GM12865 (cell line): Measurements from ENCODE around the gene SPAG16.

Source experiments
- DNase-seq: peaks from one replicate; pipeline ENCODE4 v3.0.0; 2010; ENCODE audit warnings: low read depth
- H3K4me3 ChIP-seq: 2 replicates; pipeline ENCODE4 v1.5.1; 2011; ENCODE audit warnings: mild to moderate bottlenecking, low read depth, low read length, control low read depth
- TF ChIP-seq, protein P1 (sequence below): IDR thresholded peaks from 2 replicates; pipeline ENCODE4 v1.5.1; 2011; ENCODE audit warnings: low read length, control low read depth, low read depth, inconsistent platforms; ENCODE audit not compliant: insufficient read depth; ENCODE audit errors: missing control alignments

The SPAG16 gene

DNA sequence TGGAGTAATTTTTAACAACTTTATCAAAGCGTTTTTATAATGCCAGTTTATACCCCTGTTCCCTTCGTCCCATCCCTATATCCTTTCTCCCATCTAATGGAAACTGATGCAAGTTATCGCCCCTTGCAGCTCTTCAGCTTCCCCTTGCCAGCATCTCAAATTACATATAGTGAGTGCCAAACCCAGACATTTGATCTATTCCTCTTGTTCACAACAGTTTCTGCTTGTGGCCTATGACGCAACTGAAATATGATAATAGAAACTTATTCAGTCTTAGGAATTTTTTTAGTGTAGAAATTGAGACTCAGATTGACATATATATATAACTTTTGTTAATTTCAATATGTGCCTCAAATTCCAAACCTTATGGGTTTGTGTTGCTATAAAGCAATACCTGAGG, 564.4 kb downstream of the SPAG16 start:
- H3K4me3 ChIP-seq = no peak overlapping the region
- DNase-seq = no peak
- TF ChIP-seq, protein P1, sequence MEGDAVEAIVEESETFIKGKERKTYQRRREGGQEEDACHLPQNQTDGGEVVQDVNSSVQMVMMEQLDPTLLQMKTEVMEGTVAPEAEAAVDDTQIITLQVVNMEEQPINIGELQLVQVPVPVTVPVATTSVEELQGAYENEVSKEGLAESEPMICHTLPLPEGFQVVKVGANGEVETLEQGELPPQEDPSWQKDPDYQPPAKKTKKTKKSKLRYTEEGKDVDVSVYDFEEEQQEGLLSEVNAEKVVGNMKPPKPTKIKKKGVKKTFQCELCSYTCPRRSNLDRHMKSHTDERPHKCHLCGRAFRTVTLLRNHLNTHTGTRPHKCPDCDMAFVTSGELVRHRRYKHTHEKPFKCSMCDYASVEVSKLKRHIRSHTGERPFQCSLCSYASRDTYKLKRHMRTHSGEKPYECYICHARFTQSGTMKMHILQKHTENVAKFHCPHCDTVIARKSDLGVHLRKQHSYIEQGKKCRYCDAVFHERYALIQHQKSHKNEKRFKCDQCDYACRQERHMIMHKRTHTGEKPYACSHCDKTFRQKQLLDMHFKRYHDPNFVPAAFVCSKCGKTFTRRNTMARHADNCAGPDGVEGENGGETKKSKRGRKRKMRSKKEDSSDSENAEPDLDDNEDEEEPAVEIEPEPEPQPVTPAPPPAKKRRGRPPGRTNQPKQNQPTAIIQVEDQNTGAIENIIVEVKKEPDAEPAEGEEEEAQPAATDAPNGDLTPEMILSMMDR = no peak

DNA sequence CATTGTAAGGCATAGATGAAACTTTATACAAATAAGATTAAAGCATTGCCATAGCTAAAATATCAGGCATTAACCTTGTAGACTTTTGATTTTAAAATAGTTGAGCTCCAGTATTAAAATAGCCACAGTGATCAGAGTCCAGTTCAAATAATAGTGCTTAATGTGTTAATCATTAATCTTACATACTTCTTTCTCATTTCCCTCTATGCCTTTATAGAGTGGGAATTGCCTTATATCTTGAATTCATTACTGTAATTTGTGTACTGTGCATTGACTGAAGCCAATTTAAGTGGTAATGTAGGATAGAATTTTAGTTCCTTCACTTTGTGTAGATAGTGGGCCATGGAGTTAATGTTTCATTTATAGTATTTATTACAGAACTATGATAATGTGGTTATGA, 577.4 kb downstream of the SPAG16 start:
- TF ChIP-seq, protein P1 = no peak
- DNase-seq = no peak

DNA sequence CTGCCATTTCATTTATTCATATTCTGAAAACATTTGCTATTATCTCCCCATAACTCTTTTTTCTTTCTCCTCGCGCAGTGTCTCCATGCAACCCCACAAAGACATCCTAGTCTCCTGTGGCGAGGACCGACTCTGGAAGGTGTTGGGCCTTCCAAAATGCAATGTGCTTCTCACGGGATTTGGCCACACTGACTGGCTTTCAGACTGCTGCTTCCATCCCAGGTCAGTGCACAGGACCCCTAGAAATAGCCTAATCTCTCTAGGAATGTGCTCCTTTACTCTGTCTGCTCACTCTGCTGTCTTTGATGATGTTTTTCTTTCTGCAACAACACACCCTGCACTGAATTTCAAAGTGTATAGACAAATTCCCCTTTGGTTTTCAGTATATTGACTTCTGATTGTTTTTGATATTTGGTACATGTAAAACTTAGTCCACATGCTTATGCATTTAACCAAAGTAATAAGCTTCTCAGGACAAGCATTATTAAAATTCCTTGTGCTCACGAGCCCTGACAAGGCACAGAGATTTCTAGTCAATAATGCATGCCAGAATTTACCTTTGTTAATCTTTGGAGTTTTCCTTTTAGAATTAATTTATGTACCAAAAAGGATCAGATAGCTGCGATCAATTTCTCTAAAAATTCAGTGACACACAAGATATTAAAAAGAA, 578.3 kb downstream of the SPAG16 start:
- no peak for DNase-seq
- no peak overlapping the region for H3K4me3 ChIP-seq
- TF ChIP-seq, protein P1 = no peak

More for the DNA sequence above, 577.4 kb downstream of the SPAG16 start:
- no peak overlapping the region for H3K4me3 ChIP-seq

DNA sequence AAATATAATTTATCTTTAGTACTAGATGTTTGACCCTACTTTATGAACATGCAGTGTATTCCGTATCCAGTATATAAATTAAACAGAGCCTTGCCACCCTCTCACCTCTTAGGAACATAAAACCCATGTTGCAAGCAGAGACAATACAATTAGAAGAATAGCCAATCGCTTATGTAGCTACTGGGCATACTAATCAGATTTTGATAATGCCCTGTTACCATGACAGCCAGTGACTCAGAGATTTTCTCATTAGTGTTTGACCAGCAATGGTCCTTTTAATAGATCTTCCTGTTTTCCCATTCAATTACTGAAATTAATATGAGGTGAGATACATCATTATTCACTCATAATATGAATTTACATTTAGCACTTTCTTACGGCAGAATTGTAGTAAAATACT, 579.3 kb downstream of the SPAG16 start:
- no peak for DNase-seq
- no peak overlapping the region for H3K4me3 ChIP-seq
- TF ChIP-seq, protein P1 = no peak

DNA sequence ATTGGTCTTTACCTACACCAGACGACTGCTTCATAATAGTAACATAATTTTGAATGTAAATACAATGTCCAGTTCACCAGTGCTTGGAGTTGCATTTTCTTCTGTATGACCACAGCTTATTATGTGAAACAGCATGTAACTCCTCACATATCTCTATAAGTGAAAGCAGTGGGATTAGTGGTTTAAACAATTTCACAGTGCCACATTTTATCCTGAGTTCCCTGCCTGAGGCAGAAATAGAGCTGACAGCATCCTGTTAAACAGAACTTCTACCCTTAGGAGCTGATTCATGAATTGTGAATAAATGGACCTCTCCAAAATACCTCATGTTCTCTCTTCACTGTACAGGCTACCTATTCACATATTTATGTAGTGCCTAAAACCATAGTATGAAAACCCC, 584.3 kb downstream of the SPAG16 start:
- H3K4me3 ChIP-seq = no peak overlapping the region
- no peak for DNase-seq
- TF ChIP-seq, protein P1 = no peak

DNA sequence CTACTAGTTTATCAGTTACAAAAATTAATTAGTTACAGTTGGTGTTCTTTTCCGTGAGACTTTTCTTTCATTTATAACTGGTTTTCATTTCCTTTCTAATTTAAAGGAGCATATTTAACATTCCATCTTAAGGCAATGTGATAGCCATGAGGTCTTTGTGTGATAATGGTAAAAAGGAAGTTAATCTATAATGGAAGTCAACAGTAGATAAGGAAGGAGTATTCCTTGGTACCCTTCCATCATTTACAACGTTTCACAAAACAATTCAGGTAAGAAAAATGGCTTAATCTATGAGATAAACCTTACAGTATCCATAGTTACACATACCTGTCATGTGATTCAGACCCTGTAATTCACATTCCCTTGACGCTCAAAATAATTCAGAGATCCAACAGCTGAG, 601.2 kb downstream of the SPAG16 start:
- TF ChIP-seq, protein P1 = no peak
- H3K4me3 ChIP-seq = no peak overlapping the region
- no peak for DNase-seq

DNA sequence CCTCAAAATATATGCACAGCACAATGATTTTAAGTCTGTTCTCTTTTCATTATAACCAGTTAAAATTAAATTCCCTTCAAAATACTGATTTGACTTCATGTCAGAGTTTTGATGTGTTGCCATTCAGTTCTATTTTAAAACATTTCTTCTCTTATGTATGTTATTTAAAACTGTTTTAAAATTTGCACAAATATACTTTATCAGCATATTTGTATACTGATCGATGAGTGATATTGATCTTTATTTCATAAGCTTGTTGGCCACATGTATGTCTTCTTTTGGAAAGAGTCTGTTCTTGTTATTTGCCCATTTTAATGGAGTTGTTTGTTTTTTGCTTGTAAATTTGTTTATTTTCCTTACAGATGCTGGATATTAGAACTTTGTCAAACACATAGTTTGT, 630.2 kb downstream of the SPAG16 start:
- TF ChIP-seq, protein P1 = no peak
- no peak overlapping the region for H3K4me3 ChIP-seq

More for the DNA sequence above, 630.2 kb downstream of the SPAG16 start:
- DNase-seq = no peak
